HG02588 (cell line): ENCODE results near the gene DCP1B.

ENCODE experiments used
- ATAC-seq: cut with Tn5 transposase; IDR thresholded peaks from one replicate; pipeline ENCODE4 v1.9.1; 2021; ENCODE audit warnings: mild to moderate bottlenecking, moderate library complexity; ENCODE audit not compliant: unreplicated experiment

The DCP1B gene

GRCh38 chr12:1936406-1937320 is 67.6 kb downstream of the DCP1B start:
- no peak for ATAC-seq

- no peak for ATAC-seq
These were observed 68.4 kb downstream of the DCP1B start for GRCh38 chr12:1935700-1936378.

GRCh38 chr12:1935242-1935641 is 69.0 kb downstream of the DCP1B start:
- no peak for ATAC-seq

- ATAC-seq = no peak
These were observed 69.4 kb downstream of the DCP1B start for GRCh38 chr12:1934831-1935230.

GRCh38 chr12:1934068-1934467 is 70.2 kb downstream of the DCP1B start:
- ATAC-seq = no peak

- peak; percentile 50 for ATAC-seq
These were observed 70.8 kb downstream of the DCP1B start for GRCh38 chr12:1933342-1934051.

- no peak for ATAC-seq
These were observed 71.9 kb downstream of the DCP1B start for GRCh38 chr12:1932264-1932777.

GRCh38 chr12:1931642-1932041 is 72.6 kb downstream of the DCP1B start:
- ATAC-seq = no peak

GRCh38 chr12:1930803-1931597 is 73.3 kb downstream of the DCP1B start:
- ATAC-seq = no peak

- no peak for ATAC-seq
These were observed 74.1 kb downstream of the DCP1B start for GRCh38 chr12:1929985-1930802.

GRCh38 chr12:1929241-1929984 is 74.8 kb downstream of the DCP1B start:
- ATAC-seq = no peak

- ATAC-seq = no peak
These were observed 75.7 kb downstream of the DCP1B start for GRCh38 chr12:1928439-1929121.

- no peak for ATAC-seq
These were observed 76.4 kb downstream of the DCP1B start for GRCh38 chr12:1927751-1928351.

GRCh38 chr12:1927051-1927680 is 77.1 kb downstream of the DCP1B start:
- no peak for ATAC-seq

- ATAC-seq = no peak
These were observed 78.0 kb downstream of the DCP1B start for GRCh38 chr12:1926251-1926657.

- no peak for ATAC-seq
These were observed 78.6 kb downstream of the DCP1B start for GRCh38 chr12:1925684-1926006.

GRCh38 chr12:1924996-1925683 is 79.1 kb downstream of the DCP1B start:
- ATAC-seq = no peak
